Activated B cell treated with CpG ODN at 0.5 μM for 24 hours (primary cell): ENCODE data around the gene THAP8. TPM values are rescaled to one million over a fixed set of nuclear protein-coding genes. Genes with fewer than 3 reads are reported as not detected.

ENCODE experiments used
- ATAC-seq: fragments of 200-7000 bp; cut with Tn5 transposase; one replicate; pipeline ENCODE4 v1.10.0; 2021; ENCODE audit warnings: low read depth, mild to moderate bottlenecking, moderate library complexity
- CTCF ChIA-PET: fragments of 350-600 bp; sonication (Branson Sonifier 250); formaldehyde crosslinking; loops from one replicate; lab custom pipeline; 2021; ENCODE audit warnings: antibody characterized with exemption; lab: Charles Lee
- POLR2A ChIA-PET: fragments of 350-600 bp; sonication (Branson Sonifier 250); formaldehyde crosslinking; loops from one replicate; lab custom pipeline; 2021; ENCODE audit warnings: antibody characterized with exemption; lab: Charles Lee
- DNase-seq: peaks from one replicate; pipeline ENCODE4 v3.0.0; 2022
- H3K27ac Mint-ChIP-seq: one replicate; pipeline ENCODE4 v1.8.0; 2020; ENCODE audit warnings: mixed read lengths
- H3K27me3 Mint-ChIP-seq: one replicate; pipeline ENCODE4 v1.8.0; 2021; ENCODE audit warnings: mixed read lengths
- H3K36me3 Mint-ChIP-seq: one replicate; pipeline ENCODE4 v1.8.0; 2021; ENCODE audit warnings: low read depth, mixed read lengths
- H3K4me1 Mint-ChIP-seq: one replicate; pipeline ENCODE4 v1.8.0; 2021; ENCODE audit warnings: mixed read lengths
- H3K4me3 Mint-ChIP-seq: one replicate; pipeline ENCODE4 v1.8.0; 2020; ENCODE audit warnings: mild to moderate bottlenecking, mixed read lengths
- H3K9me3 Mint-ChIP-seq: one replicate; pipeline ENCODE4 v1.8.0; 2020; ENCODE audit warnings: mixed read lengths
- CTCF ChIP-seq: fragments of 200-600 bp; IDR thresholded peaks from one replicate; pipeline ENCODE4 v1.8.0; 2022; ENCODE audit warnings: antibody characterized with exemption, mild to moderate bottlenecking
- intact Hi-C: fragments of 100-400 bp; cut with micrococcal nuclease; formaldehyde crosslinking; loops from one replicate; pipeline ENCODE4 v1.15.1; 2024
- total RNA-seq: library from RNA; stranded (reverse); gene quantifications from 2 replicates; pipeline ENCODE4 v1.2.3, GENCODE V29; 2022

The THAP8 gene
- total RNA-seq, 1 donor from 2014 or later, result 2.4 TPM

- Mint-ChIP-seq H3K27ac (no peak overlapping the region), H3K9me3 (no peaks in the 10 kb centered on the region), H3K4me3 (no peak overlapping the region), H3K27me3 (peaks cover 1% of the 10 kb centered on the region), H3K36me3 (peaks cover 6% of the 10 kb centered on the region), H3K4me1 (peaks cover 9% of the 10 kb centered on the region)
- ATAC-seq, result no peak
- intact Hi-C loops, result no loop called here
- ChIA-PET CTCF (no interaction called here), POLR2A (interaction anchor here (0.7 kb wide), 1 partner anchor 254 kb away, joined by 4 read pairs; no protein-coding TSS in a partner anchor)
- TF ChIP-seq CTCF, result no peak
- DNase-seq, result no peak
Observed at GRCh38 chr19:36028313-36029041, 25.6 kb downstream of the THAP8 start.

DNA sequence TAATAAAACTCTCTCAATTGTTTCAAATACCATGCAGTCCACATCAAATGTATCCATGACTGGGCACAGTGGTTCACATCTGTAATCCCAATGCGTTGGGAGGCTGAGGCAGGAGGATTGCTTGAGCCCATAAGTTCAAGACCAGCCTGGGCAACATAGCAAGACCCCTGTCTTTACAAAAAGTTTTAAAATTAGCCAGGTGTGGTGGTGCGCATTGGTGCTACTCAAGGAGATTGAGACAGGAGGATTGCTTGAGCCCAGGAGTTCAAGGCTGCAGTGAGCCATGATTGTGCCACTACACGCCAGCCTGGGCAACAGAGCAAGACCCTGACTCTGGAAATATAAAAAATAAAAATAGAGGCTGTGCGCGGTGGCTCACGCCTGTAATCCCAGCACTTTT is 26.4 kb downstream of the THAP8 start:
- TF ChIP-seq CTCF, result no peak
- peaks cover 6% of the 10 kb centered on the region for H3K4me1 Mint-ChIP-seq
- H3K4me3 Mint-ChIP-seq, result no peak overlapping the region
- H3K27me3 Mint-ChIP-seq, result peaks cover 1% of the 10 kb centered on the region
- ChIA-PET POLR2A (no interaction called here), CTCF (no interaction called here)
- H3K36me3 Mint-ChIP-seq, result peaks cover 11% of the 10 kb centered on the region
- DNase-seq (no peak), ATAC-seq (no peak)
- H3K9me3 Mint-ChIP-seq, result no peaks in the 10 kb centered on the region
- no peak overlapping the region for H3K27ac Mint-ChIP-seq
- intact Hi-C loops, result no loop called here

DNA sequence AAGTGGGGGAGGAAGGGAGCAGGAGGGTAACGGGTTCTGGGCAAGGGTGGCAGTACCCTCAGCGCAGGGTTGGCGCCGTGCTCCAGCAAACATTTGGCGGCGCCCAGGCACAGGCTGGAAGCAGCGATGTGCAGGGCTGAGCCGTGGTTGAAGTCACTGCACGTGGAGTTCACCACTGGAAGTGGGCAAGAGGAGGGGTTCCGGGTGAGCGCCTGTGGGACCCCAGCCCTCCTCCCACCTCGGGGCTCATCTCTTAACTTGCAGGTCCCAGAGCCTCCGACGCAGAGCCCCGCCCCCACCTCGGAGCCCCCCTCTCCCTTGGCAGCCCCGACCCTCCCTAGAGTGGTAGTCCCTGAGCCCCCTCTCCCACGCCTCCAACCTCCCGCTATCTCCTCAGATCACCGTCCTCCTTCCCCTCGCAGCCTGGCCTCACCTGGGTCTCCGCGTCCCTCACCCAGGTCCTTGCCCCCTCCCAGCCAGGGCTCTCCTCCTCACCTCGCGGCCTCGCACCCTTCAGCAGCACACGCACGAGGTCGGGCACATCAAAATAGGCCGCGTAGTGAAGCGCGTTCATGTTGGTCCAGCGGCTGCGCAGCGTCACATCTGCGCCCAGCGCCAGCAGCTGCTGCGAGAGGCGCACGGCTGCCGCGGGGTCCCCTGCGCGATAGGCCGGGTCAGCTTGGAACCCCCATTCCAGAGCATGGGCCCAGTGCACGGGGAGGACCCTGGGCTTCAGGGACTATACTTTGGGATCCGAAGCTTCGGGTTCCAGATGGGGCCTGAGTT is 27.8 kb downstream of the THAP8 start:
- intact Hi-C loops, result no loop called here
- Mint-ChIP-seq H3K27ac (no peak overlapping the region), H3K4me3 (no peak overlapping the region), H3K9me3 (no peaks in the 10 kb centered on the region), H3K36me3 (peaks cover 13% of the 10 kb centered on the region), H3K27me3 (no peaks in the 10 kb centered on the region), H3K4me1 (no peaks in the 10 kb centered on the region)
- no peak for TF ChIP-seq CTCF
- POLR2A ChIA-PET, result no interaction called here
- CTCF ChIA-PET, result no interaction called here
- DNase-seq (no peak), ATAC-seq (no peak)

- Mint-ChIP-seq H3K9me3 (no peaks in the 10 kb centered on the region), H3K27ac (no peak overlapping the region), H3K36me3 (peaks cover 16% of the 10 kb centered on the region), H3K4me3 (no peak overlapping the region), H3K4me1 (no peaks in the 10 kb centered on the region), H3K27me3 (no peaks in the 10 kb centered on the region)
- DNase-seq (no peak), ATAC-seq (no peak)
- no peak for TF ChIP-seq CTCF
- intact Hi-C loops, result no loop called here
- CTCF ChIA-PET, result no interaction called here
- POLR2A ChIA-PET, result no interaction called here
Observed at GRCh38 chr19:36025541-36025940, 28.5 kb downstream of the THAP8 start.

GRCh38 chr19:36023432-36023831 is 30.7 kb downstream of the THAP8 start:
- Mint-ChIP-seq H3K27ac (no peak overlapping the region), H3K36me3 (peaks cover 16% of the 10 kb centered on the region), H3K4me3 (no peak overlapping the region), H3K4me1 (no peaks in the 10 kb centered on the region), H3K27me3 (no peaks in the 10 kb centered on the region), H3K9me3 (no peaks in the 10 kb centered on the region)
- ChIA-PET CTCF (no interaction called here), POLR2A (no interaction called here)
- DNase-seq (no peak), ATAC-seq (no peak)
- intact Hi-C loops, result no loop called here
- no peak for TF ChIP-seq CTCF
